Measurements from ENCODE around the gene ANO10. TPM values are rescaled to one million over a fixed set of nuclear protein-coding genes. Genes with fewer than 3 reads are reported as not detected.

ANO10 gene
- total and polyA plus RNA-seq, 2 of the 8 experiments (the other 6 are each of a cell fraction or from before 2014, with no cell fraction given) = 38.0 to 53.2 TPM

DNA sequence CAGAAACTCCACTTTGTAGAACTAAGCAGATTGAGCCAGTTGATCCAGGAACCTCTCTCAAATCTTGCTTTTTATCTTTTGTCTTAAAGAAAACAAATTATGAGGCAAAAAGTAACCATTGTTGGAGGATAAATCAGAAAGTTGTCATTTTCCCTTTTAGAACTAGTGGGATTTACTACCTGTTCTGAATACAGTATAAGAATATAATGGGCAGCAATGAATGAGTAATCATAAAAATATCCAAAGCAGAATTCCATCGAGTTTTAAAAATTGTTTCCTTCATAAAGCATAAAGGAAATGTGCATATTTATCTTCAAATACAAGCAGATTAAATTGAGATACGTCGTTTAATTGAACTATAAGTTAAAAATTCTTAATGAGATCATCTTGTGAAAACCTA, 15.9 kb upstream of the ANO10 start:
- Histone ChIP-seq H4K91ac (replicated peaks; ENCODE audit: insufficient read length, low read length) (no peak overlapping the region), H3K23ac (ENCODE audit: insufficient read length) (no peak overlapping the region), H3K9ac (replicated peaks in 1 of 4; ENCODE audit: extremely low read depth in 1 of 4, low read depth in 3 of 4, low read length in 3 of 4) (no peak overlapping the region), H2BK120ac (replicated peaks; ENCODE audit: low read depth, low read length) (no peak overlapping the region), H4K20me1 (replicated peaks in 1 of 2; ENCODE audit: control insufficient read depth in 1 of 2, insufficient read depth in 2 of 2, low read length in 2 of 2) (no peaks in the 10 kb centered on the region), H3K14ac (ENCODE audit: insufficient read length) (no peak overlapping the region), H3K4me1 (replicated peaks in 1 of 4; ENCODE audit: control insufficient read depth in 3 of 4, insufficient read depth in 4 of 4, low read length in 3 of 4) (peaks cover 0 to 5% (median 0%) of the 10 kb centered on the region in 4 experiments; a peak in 1 of 7 replicates), H3K79me1 (ENCODE audit: low read depth, low read length) (no peaks in the 10 kb centered on the region), H3K4me3 (ENCODE audit: extremely low read depth in 1 of 4, insufficient read depth in 2 of 4, low read depth in 3 of 4, low read length in 4 of 4) (no peak overlapping the region), H2BK12ac (ENCODE audit: low read depth, low read length) (no peak overlapping the region), H3K27ac (ENCODE audit: low read depth, low read length) (no peak overlapping the region), H3K56ac (replicated peaks; ENCODE audit: insufficient read length, low read depth, low read length) (no peak overlapping the region), H2BK15ac (ENCODE audit: low read length) (no peak overlapping the region), H2BK20ac (ENCODE audit: low read length) (no peak overlapping the region), H3K36me3 (ENCODE audit: control insufficient read depth in 2 of 4, insufficient read depth in 4 of 4, low read length in 3 of 4) (no peaks in the 10 kb centered on the region), H2BK5ac (ENCODE audit: low read depth, low read length) (no peak overlapping the region), H3K9me3 (ENCODE audit: insufficient read depth in 2 of 2, low read depth in 1 of 2, low read length in 1 of 2) (0 out of 4 replicates have a peak, but pooled peaks cover 0 to 3% of the 10 kb centered on the region in 2 experiments), H2AFZ (ENCODE audit: low read length) (no peak overlapping the region), H4K5ac (ENCODE audit: insufficient read length, low read depth, low read length) (no peak overlapping the region), H4K8ac (ENCODE audit: extremely low read depth, insufficient read depth, low read length) (no peak overlapping the region), H3K4ac (replicated peaks; ENCODE audit: insufficient read length, low read depth, low read length) (no peak overlapping the region), H3K18ac (ENCODE audit: extremely low read depth, low read length) (no peak overlapping the region), H3K23me2 (ENCODE audit: low read depth, low read length) (no peaks in the 10 kb centered on the region), H3K4me2 (ENCODE audit: insufficient read depth in 1 of 2, low read depth in 2 of 2, low read length in 2 of 2) (no peak overlapping the region), H3K79me2 (ENCODE audit: control insufficient read depth in 1 of 2, insufficient read depth in 2 of 2, low read length in 2 of 2) (no peaks in the 10 kb centered on the region), H2AK5ac (ENCODE audit: low read depth, low read length) (no peak overlapping the region), H3K27me3 (replicated peaks in 1 of 4; ENCODE audit: control insufficient read depth in 3 of 4, extremely low read depth in 1 of 4, insufficient read depth in 3 of 4, low read length in 3 of 4) (no peaks in the 10 kb centered on the region)
- 90% methylated on average over 3 of the region's 3 CpGs; no CpG with 5 or more reads in 1 of the 2 experiments for WGBS, 2 experiments (ENCODE audit: extremely low coverage in 1 of 2, insufficient coverage in 1 of 2, insufficient read length in 1 of 2, insufficient replicate concordance in 2 of 2, low coverage in 1 of 2, low lambda C conversion rate in 2 of 2, missing lambda C conversion rate in 1 of 2)
- FAIRE-seq (no peak), DNase-seq (ENCODE audit: low read depth in 1 of 2, low spot score in 2 of 2) (no peak)
- POLR2A ChIA-PET (ENCODE audit: partially characterized antibody) = interaction anchor here (1.7 kb wide), 1 partner anchor 15 kb away, joined by 4 read pairs; no protein-coding TSS in a partner anchor
- TF ChIP-seq POU5F1 (IDR thresholded peaks at IDR 0.05; ENCODE audit: low read depth, low read length) (no peak), POLR2A (IDR thresholded peaks at IDR 0.05; ENCODE audit: control extremely low read depth in 1 of 2, low read depth in 2 of 2, low read length in 2 of 2) (no peak), HDAC2 (IDR thresholded peaks at IDR 0.05; ENCODE audit: borderline replicate concordance in 1 of 2, low read depth in 2 of 2, low read length in 2 of 2) (no peak), YY1 (IDR thresholded peaks at IDR 0.05; ENCODE audit: low read depth, low read length) (no peak), SP1 (IDR thresholded peaks at IDR 0.05; ENCODE audit: low read depth, low read length) (no peak), NANOG (IDR thresholded peaks at IDR 0.05; ENCODE audit: insufficient read depth, low read depth, low read length, poor library complexity, severe bottlenecking) (no peak), CREB1 (IDR thresholded peaks at IDR 0.05) (no peak), SAP30 (IDR thresholded peaks at IDR 0.05; ENCODE audit: insufficient read depth, insufficient replicate concordance, low read length) (no peak), SIRT6 (IDR thresholded peaks at IDR 0.05; ENCODE audit: low read length) (no peak), SIX5 (IDR thresholded peaks at IDR 0.05; ENCODE audit: low read depth, low read length) (no peak), FOSL1 (IDR thresholded peaks at IDR 0.05; ENCODE audit: insufficient read depth, low read depth, low read length) (no peak), BACH1 (IDR thresholded peaks at IDR 0.05; ENCODE audit: low read length) (no peak), EP300 (IDR thresholded peaks at IDR 0.05; ENCODE audit: borderline replicate concordance in 1 of 2, low read depth in 2 of 2, low read length in 2 of 2) (no peak), RFX5 (IDR thresholded peaks at IDR 0.05; ENCODE audit: borderline replicate concordance, low read depth, low read length) (no peak), CTBP2 (IDR thresholded peaks at IDR 0.05; ENCODE audit: borderline replicate concordance, insufficient read depth, insufficient read length, low read length) (no peak)
- CTCF ChIA-PET (ENCODE audit: partially characterized antibody) = interaction anchor here (0.7 to 1.4 kb wide), 7 partner anchors 19 to 115 kb away, joined by 3 to 4 read pairs (median 3); no protein-coding TSS in a partner anchor

Data from H1 (cell line).